Stomach (tissue), 9 donors: ENCODE measurements around the gene AUH. TPM values are rescaled to one million over a fixed set of nuclear protein-coding genes. Genes with fewer than 3 reads are reported as not detected.

ENCODE experiments used
- DNase-seq, 2 donors: peaks; one replicate each; pipeline versions ENCODE4 v3.0.0 to v3.0.0-alpha.2; 2013 to 2019
- H3K27ac ChIP-seq, 5 donors: fragments of 200-600 bp in 4 of 5; sonication (generic) in 4 of 5; one replicate each; pipeline ENCODE4 v1.5.1; 2013 to 2019; ENCODE audit warnings: mild to moderate bottlenecking in 1 of 5, moderate library complexity in 1 of 5
- H3K27me3 ChIP-seq, 3 donors: fragments of 200-600 bp; sonication (generic); one replicate each; pipeline ENCODE4 v1.5.1; 2017 to 2019; ENCODE audit warnings: mixed run types in 1 of 3
- H3K36me3 ChIP-seq, 4 donors: fragments of 200-600 bp; sonication (generic); 1 replicate in 3 of 4; 2 replicates in 1 of 4; pipeline ENCODE4 v1.5.1; 2016 to 2019
- H3K4me1 ChIP-seq, 4 donors: fragments of 200-600 bp; sonication (generic); one replicate each; pipeline ENCODE4 v1.5.1; 2016 to 2019
- H3K4me3 ChIP-seq, 4 donors: fragments of 200-600 bp; sonication (generic) in 3 of 4; one replicate each; pipeline ENCODE4 v1.5.1; 2016 to 2019; ENCODE audit warnings: mild to moderate bottlenecking in 1 of 4
- H3K9me3 ChIP-seq, 4 donors: fragments of 200-600 bp; sonication (generic); one replicate each; pipeline ENCODE4 v1.5.1; 2016 to 2019
- CTCF ChIP-seq, 7 experiments: fragments of 450-650 bp in 4 of 7; fragments of 200-600 bp in 3 of 7; sonication (generic) in 3 of 7; IDR thresholded peaks; one replicate each; pipeline ENCODE4 v1.5.1; 2016 to 2019; ENCODE audit warnings: antibody characterized with exemption in 7 of 7, control low read depth in 2 of 7, mild to moderate bottlenecking in 1 of 7
- EP300 ChIP-seq: sonication (generic); formaldehyde crosslinking; IDR thresholded peaks from one replicate; pipeline ENCODE4 v1.6.1; 2017; ENCODE audit warnings: antibody characterized with exemption
- POLR2A ChIP-seq, 4 donors: fragments of 450-650 bp; IDR thresholded peaks; one replicate each; pipeline ENCODE4 v1.6.1; 2016; ENCODE audit warnings: antibody characterized with exemption in 4 of 4, control low read depth in 2 of 4, mild to moderate bottlenecking in 1 of 4, moderate library complexity in 1 of 4
- POLR2AphosphoS5 ChIP-seq, 3 donors: sonication (generic); formaldehyde crosslinking; IDR thresholded peaks; one replicate each; pipeline ENCODE4 v1.6.1; 2016; ENCODE audit warnings: antibody characterized with exemption in 3 of 3
- WGBS, 5 donors: extraction: QIAGEN DNeasy Blood & Tissue Kit in 3 of 5; methylation state at CpG; one replicate each; pipeline versions ENCODE4 v1.1.5 to v1.1.7; 2013 to 2018; 5-methylcytosine and 5-hydroxymethylcytosine counted together
- intact Hi-C: fragments of 100-400 bp; cut with DNase I; formaldehyde crosslinking; loops from one replicate; pipeline ENCODE4 v1.15.1; 2023; ENCODE audit warnings: low total_unique reads
- polyA plus RNA-seq, 3 donors: library from polyadenylated mRNA; stranded (reverse); fragments of 200-250 nt; gene quantifications; one replicate each; pipeline ENCODE4 v1.2.3, GENCODE V29; 2013
- total RNA-seq, 5 donors: library from RNA; depleted of rRNA; stranded (reverse); fragments of >200 nt; gene quantifications; one replicate each; pipeline versions ENCODE4 v1.1.0 to v1.2.3, GENCODE V29; 2014 to 2016
- donor health status: healthy with polysubstance abuse.
- donor health status: Bipolar disorder and iron deficiency.
- donor health status: healthy.

Gene AUH
- total and polyA plus RNA-seq, 8 donors, result 5.8 to 331 (median 24.5) TPM

- H3K27ac ChIP-seq, result no peak overlapping the region
- peaks cover 0 to 24% (median 22%) of the 10 kb centered on the region in 4 donors for H3K36me3 ChIP-seq
- H3K4me3 ChIP-seq, result no peak overlapping the region
- H3K27me3 ChIP-seq, result no peaks in the 10 kb centered on the region
- no peak for DNase-seq
- H3K9me3 ChIP-seq, result no peaks in the 10 kb centered on the region
- peaks cover 4 to 20% (median 17%) of the 10 kb centered on the region in 4 donors for H3K4me1 ChIP-seq
- WGBS, 5 donors, result 60 to 73% (median 66%) methylated on average over 3 of the region's 3 CpGs
- no peak for TF ChIP-seq POLR2A (IDR thresholded peaks at IDR 0.05)
- TF ChIP-seq EP300, result no peak
- no peak for TF ChIP-seq CTCF (IDR thresholded peaks at IDR 0.05)
- no peak for TF ChIP-seq POLR2AphosphoS5 (IDR thresholded peaks at IDR 0.05)
- intact Hi-C loops, result no loop called here
Observed at GRCh38 chr9:91214867-91215266, 146.9 kb downstream of the AUH start.

GRCh38 chr9:91214086-91214485, 147.6 kb downstream of the AUH start:
- intact Hi-C loops, result no loop called here

GRCh38 chr9:91212596-91213243, 149.0 kb downstream of the AUH start:
- Histone ChIP-seq H3K27ac (peak overlapping the region; percentile 55 to 89 (median 80)), H3K4me1 (peaks cover 16 to 35% (median 28%) of the 10 kb centered on the region in 4 donors), H3K9me3 (no peaks in the 10 kb centered on the region), H3K27me3 (no peaks in the 10 kb centered on the region), H3K4me3 (peak overlapping the region; percentile 3 to 11 (median 6)), H3K36me3 (peaks cover 0 to 13% (median 5%) of the 10 kb centered on the region in 4 donors)
- intact Hi-C loops, result no loop called here
- 57 to 83% (median 72%) methylated on average over 10 of the region's 10 CpGs for WGBS, 5 donors
- TF ChIP-seq CTCF (IDR thresholded peaks at IDR 0.05) (no peak), POLR2A (IDR thresholded peaks at IDR 0.05) (no peak), POLR2AphosphoS5 (IDR thresholded peaks at IDR 0.05) (no peak), EP300 (no peak)
- DNase-seq, result no peak

More at GRCh38 chr9:91214086-91214485, 147.6 kb downstream of the AUH start:
- Histone ChIP-seq H3K27ac (no peak overlapping the region), H3K9me3 (no peaks in the 10 kb centered on the region), H3K4me3 (no peak overlapping the region), H3K4me1 (peaks cover 4 to 22% (median 17%) of the 10 kb centered on the region in 4 donors), H3K36me3 (peaks cover 0 to 22% (median 17%) of the 10 kb centered on the region in 4 donors), H3K27me3 (no peaks in the 10 kb centered on the region)
- no peak for TF ChIP-seq POLR2A (IDR thresholded peaks at IDR 0.05)
- TF ChIP-seq CTCF (IDR thresholded peaks at IDR 0.05), result no peak
- no peak for TF ChIP-seq POLR2AphosphoS5 (IDR thresholded peaks at IDR 0.05)
- TF ChIP-seq EP300, result no peak
- WGBS, 5 donors, result 89 to 97% (median 93%) methylated on average over 4 of the region's 4 CpGs
- DNase-seq, result no peak

- H3K27ac ChIP-seq, result peak overlapping the region; percentile 57 to 89 (median 80)
- no peaks in the 10 kb centered on the region for H3K27me3 ChIP-seq
- TF ChIP-seq POLR2AphosphoS5 (IDR thresholded peaks at IDR 0.05) (no peak), CTCF (IDR thresholded peaks at IDR 0.05) (no peak), EP300 (no peak), POLR2A (IDR thresholded peaks at IDR 0.05) (no peak)
- peaks cover 0 to 5% (median 2%) of the 10 kb centered on the region in 4 donors for H3K36me3 ChIP-seq
- peaks cover 22 to 43% (median 35%) of the 10 kb centered on the region in 4 donors for H3K4me1 ChIP-seq
- intact Hi-C loops, result no loop called here
- peak; percentile 44 to 77 for DNase-seq
- peak overlapping the region; percentile 3 to 11 (median 6) for H3K4me3 ChIP-seq
- no peaks in the 10 kb centered on the region for H3K9me3 ChIP-seq
- 28 to 56% (median 45%) methylated on average over 5 of the region's 5 CpGs for WGBS, 5 donors
Observed at GRCh38 chr9:91211919-91212318, 149.8 kb downstream of the AUH start.
